Subcutaneous adipose tissue (tissue), 4 donors: ENCODE data around the gene PDE7B. TPM values are rescaled to one million over a fixed set of nuclear protein-coding genes. Genes with fewer than 3 reads are reported as not detected.

ENCODE experiments used
- total RNA-seq, 4 donors: library from RNA; depleted of rRNA; stranded (reverse); fragments of >200 nt; gene quantifications; one replicate each; pipeline ENCODE4 v1.1.0, GENCODE V29; 2016
- TF ChIP-seq, protein P1 (sequence below): fragments of 450-650 bp; IDR thresholded peaks from one replicate; pipeline ENCODE4 v1.5.1; 2016; ENCODE audit warnings: low read depth, mild to moderate bottlenecking, control low read depth, antibody characterized with exemption, moderate library complexity

The PDE7B gene
- total RNA-seq, 4 donors from 2014 or later, result 4.1 to 12.6 (median 9.5) TPM

DNA sequence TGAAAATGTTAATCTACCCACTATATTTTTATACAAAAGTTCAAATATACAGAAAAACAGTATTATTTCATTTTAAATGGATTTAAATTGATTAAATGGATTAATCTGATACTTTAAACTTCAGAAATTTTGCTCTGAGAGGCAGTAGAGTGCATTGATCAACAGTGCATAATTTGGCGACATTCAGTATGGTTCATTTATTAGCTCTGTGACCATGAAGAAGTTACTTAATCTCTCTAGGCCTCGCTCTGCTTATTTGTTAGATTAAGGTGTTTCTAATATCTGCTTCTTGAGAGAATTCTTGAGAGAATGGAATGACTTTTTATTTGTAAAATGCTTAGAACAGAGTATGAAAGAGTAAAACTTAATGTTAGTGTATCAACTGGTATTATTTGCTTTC, 8.9 kb downstream of the PDE7B start:
- TF ChIP-seq, protein P1, sequence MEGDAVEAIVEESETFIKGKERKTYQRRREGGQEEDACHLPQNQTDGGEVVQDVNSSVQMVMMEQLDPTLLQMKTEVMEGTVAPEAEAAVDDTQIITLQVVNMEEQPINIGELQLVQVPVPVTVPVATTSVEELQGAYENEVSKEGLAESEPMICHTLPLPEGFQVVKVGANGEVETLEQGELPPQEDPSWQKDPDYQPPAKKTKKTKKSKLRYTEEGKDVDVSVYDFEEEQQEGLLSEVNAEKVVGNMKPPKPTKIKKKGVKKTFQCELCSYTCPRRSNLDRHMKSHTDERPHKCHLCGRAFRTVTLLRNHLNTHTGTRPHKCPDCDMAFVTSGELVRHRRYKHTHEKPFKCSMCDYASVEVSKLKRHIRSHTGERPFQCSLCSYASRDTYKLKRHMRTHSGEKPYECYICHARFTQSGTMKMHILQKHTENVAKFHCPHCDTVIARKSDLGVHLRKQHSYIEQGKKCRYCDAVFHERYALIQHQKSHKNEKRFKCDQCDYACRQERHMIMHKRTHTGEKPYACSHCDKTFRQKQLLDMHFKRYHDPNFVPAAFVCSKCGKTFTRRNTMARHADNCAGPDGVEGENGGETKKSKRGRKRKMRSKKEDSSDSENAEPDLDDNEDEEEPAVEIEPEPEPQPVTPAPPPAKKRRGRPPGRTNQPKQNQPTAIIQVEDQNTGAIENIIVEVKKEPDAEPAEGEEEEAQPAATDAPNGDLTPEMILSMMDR, result no peak

DNA sequence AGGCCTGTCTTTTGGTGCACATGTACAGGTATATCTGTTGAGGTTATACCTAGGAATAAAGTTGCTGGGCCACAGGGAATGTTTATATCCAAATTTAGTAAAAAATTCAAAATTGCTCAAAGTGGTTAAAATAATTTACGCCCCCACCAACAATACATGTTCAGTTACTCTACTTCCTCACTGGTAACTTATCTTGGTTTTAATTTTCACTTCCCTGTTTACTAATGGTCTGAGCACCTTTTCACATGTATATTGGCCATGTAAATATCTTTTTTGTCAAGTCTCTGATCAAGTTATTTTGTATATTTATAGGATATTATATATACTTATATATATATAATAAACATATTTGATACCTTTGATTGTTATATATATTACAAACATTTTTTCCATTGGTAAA, 9.7 kb downstream of the PDE7B start:
- TF ChIP-seq, protein P1, result no peak

DNA sequence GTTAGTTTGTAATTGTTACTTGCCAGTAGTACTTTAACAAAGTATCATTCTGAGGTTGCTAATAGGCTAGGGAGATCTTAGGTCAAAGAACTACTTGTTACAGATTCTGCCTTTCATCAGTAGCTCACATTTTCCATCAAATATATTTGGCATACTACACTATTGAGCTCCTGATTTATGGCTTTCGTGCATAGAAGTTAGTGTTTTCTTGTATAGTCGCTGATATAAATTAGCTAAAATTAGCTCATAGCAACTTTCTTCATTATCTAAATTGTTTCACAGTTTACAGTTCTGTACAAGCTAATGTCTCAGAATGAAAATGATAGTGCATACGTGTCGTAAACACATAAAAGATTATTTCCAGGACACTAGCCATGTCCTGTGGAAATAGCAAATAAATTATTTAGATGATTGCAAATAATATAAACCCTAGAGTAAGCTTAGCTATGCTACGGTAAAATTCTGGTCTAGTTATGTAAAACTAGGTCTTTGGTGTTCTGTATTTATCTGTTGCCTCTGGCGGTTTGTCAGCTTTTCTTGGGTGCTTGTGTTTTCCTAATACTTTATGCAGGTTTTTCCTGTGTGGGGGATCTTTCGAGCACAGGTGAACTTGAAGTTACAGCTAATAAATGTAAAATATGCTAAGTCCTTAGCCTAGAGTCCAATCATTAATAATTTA, 15.1 kb downstream of the PDE7B start:
- TF ChIP-seq, protein P1, result no peak

DNA sequence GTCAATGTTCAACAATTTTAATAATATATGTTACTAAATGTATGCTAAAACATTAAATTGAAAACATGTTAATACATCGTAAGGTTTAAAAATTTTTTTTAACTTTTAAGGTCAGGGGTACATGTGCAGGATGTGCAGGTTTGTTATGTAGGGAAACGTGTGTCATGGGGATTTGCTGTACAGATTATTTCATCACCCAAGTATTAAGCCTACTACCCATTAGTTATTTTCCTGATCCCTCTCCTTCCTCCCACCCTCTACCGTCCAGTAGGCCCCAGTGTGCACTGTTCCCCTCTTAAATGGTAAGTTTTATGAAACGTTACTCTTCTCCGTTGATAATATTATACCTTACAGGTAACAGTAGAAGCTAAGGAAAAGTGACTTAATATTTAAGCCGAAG, 15.8 kb downstream of the PDE7B start:
- TF ChIP-seq, protein P1, result no peak

DNA sequence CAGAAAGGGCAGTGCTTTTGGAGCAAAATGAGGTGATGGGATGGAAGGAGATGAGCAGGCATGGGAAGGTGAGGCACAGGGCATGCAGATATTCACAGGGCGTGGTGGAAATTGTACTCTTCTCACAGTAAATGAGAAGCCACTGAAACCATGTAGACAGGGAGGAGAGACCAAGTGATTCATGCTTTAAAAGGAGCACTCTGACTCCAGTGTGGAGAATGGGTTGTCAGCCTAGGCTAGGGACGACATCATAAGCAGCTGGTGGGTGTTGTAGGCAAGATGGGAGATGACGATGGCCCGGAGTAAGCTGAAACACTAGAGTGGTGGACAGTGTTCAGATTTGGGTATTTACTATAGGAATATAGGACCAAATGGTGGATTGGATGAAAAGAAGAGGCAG, 18.4 kb downstream of the PDE7B start:
- TF ChIP-seq, protein P1, result no peak

DNA sequence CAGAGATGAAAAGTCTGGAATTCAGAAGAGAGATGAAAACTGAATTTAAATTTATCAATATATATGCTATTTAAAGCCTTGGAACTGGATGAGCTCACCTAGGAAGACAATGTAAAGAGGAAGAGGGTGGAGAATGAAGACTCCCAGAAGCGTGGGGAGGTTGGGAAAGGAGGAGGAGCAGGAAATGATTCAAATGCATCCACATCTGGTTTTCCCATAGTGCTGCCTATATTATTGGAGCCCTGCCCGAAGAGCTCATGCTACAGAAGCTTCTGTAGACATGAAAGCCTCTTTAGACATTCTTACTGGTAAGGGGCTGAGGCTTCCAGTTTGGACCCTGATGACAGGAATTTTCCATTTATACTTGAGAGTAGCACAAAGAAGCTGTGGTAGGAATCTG, 19.2 kb downstream of the PDE7B start:
- TF ChIP-seq, protein P1, result no peak

DNA sequence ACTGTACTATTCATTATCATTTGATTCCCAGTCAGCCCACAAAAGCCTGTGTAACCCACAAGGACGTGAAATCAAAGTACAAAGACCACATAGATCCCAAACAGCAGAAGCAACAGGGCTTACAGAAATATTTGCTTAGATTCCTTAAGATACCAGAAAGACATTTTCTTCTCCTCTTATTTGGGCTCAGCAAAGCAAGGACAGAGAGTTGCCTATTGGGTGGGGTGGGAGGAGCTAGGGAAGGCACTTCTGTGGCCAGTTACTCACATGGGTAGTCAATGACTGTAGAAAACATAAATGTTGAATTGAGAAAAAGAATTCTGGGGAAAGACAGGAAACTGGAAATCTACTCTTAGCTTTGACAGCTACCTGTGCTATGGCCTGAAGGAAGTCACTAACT, 19.8 kb downstream of the PDE7B start:
- TF ChIP-seq, protein P1, result no peak
